ENCODE measurements around the gene ZBED4.

The ZBED4 gene

GRCh38 chr22:49829044-49829853 lies 24.4 kb upstream of the ZBED4 start:
- TF ChIP-seq, protein P1, sequence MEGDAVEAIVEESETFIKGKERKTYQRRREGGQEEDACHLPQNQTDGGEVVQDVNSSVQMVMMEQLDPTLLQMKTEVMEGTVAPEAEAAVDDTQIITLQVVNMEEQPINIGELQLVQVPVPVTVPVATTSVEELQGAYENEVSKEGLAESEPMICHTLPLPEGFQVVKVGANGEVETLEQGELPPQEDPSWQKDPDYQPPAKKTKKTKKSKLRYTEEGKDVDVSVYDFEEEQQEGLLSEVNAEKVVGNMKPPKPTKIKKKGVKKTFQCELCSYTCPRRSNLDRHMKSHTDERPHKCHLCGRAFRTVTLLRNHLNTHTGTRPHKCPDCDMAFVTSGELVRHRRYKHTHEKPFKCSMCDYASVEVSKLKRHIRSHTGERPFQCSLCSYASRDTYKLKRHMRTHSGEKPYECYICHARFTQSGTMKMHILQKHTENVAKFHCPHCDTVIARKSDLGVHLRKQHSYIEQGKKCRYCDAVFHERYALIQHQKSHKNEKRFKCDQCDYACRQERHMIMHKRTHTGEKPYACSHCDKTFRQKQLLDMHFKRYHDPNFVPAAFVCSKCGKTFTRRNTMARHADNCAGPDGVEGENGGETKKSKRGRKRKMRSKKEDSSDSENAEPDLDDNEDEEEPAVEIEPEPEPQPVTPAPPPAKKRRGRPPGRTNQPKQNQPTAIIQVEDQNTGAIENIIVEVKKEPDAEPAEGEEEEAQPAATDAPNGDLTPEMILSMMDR (IDR thresholded peaks at IDR 0.05), result no peak

GRCh38 chr22:49833340-49834007 lies 20.2 kb upstream of the ZBED4 start:
- TF ChIP-seq, protein P1 (IDR thresholded peaks at IDR 0.05), result no peak

DNA sequence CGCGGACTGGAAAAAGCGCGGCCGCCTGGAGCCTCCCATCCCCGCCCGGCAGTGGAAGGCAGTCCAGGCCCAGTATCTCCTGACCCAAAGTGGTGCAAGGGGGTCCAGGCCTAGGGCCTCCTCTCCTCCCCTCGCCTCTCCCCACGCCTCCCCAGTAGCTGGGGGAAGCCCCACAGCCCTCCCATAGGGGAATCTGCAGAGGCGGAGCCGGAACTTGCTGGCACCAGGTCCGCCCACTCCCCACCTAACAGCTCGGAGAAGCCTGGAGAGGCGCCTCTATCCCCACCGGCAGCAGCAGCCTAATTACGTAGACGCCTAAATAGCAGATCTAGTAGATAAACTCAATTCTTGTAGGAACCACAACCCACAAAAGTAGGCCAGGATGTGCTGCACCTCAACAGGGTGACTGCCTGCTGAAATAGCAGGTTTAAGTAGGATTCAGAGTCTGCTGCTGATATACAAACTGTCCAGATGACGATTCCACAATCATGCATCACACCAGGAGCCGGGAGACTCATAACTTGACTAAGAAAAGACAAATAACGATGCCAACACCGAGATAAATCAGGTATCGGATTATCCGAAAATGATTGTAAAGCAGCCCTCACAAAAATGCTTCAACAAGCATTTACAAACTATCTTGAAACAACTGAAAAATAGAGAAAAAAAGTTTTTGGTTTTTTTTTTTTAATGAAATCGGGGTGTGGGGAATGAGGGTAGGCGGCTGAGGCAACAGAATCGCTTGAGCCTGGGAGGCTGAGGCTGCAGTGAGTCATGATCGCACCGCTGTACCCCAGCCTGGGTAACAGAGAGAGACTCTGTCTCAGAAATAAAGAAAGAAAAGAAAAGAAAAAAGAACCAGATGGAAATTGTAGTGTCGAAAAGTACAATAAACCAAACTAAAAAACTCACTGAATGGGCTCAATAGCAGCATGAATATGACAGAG lies 14.6 kb upstream of the ZBED4 start:
- TF ChIP-seq, protein P1 (IDR thresholded peaks at IDR 0.05), result no peak

DNA sequence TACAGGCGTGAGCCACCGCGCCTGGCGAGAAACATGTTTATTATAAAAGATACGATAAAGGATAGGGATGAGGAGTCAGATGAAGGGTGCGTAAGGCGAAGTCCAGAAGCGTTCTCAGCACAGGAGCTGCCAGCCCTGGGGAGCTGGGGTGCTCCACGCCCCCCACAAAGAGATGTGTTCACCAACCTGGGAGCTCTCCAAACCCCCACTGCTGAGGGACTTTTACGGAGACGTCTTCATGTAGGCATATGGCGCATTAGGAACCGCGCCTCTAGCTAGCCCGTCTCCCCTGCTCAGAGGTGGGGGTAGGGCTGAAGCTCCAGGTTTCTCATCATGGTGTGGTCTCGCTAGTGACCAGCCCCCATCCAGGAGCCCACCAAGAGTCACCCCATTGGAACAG lies 8.4 kb upstream of the ZBED4 start:
- TF ChIP-seq, protein P1 (IDR thresholded peaks at IDR 0.05), result no peak

- TF ChIP-seq, protein P1 (IDR thresholded peaks at IDR 0.05), result no peak
Observed at GRCh38 chr22:49845666-49846459, 7.8 kb upstream of the ZBED4 start.

- TF ChIP-seq, protein P1 (IDR thresholded peaks at IDR 0.05), result no peak
Observed at GRCh38 chr22:49847751-49848689, 5.6 kb upstream of the ZBED4 start.
